DOHH2 (cell line): ENCODE measurements around the gene POLR1H.

Source experiments
- EZH2phosphoT487 ChIP-seq: fragments of 200-600 bp; sonication (generic); IDR thresholded peaks from 2 replicates; pipeline ENCODE4 v1.6.1; 2017; ENCODE audit warnings: borderline replicate concordance, mild to moderate bottlenecking, antibody characterized with exemption, low read length, moderate library complexity, mixed read lengths
- TF ChIP-seq, protein P1 (sequence below): fragments of 200-600 bp; sonication (generic); IDR thresholded peaks from one replicate; pipeline ENCODE4 v1.5.1; 2014; ENCODE audit warnings: antibody characterized with exemption, mild to moderate bottlenecking, low read depth, low read length; ENCODE audit not compliant: poor library complexity, severe bottlenecking

DNA sequence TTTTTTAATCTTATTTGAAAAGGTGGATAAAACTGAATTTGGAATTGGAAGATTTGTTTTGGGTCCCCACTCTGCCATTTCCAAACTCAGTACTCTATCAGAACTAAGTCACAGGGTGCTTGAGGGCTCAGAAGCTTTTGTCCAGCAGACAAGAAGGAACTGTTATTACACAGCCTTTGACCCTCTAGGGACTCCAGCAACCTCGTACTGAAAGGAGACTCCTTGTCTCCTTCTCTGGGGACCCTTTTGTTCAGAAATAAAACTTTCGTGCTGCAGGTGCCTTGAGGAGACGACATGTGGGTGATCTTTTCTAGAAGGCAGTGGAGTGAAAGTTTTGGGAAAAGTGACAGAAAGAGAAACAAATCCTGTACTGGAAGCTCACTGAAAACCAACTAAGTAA lies 7.4 kb upstream of the POLR1H start:
- TF ChIP-seq, protein P1, sequence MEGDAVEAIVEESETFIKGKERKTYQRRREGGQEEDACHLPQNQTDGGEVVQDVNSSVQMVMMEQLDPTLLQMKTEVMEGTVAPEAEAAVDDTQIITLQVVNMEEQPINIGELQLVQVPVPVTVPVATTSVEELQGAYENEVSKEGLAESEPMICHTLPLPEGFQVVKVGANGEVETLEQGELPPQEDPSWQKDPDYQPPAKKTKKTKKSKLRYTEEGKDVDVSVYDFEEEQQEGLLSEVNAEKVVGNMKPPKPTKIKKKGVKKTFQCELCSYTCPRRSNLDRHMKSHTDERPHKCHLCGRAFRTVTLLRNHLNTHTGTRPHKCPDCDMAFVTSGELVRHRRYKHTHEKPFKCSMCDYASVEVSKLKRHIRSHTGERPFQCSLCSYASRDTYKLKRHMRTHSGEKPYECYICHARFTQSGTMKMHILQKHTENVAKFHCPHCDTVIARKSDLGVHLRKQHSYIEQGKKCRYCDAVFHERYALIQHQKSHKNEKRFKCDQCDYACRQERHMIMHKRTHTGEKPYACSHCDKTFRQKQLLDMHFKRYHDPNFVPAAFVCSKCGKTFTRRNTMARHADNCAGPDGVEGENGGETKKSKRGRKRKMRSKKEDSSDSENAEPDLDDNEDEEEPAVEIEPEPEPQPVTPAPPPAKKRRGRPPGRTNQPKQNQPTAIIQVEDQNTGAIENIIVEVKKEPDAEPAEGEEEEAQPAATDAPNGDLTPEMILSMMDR = no peak
- no peak for TF ChIP-seq EZH2phosphoT487
